Measurements from ENCODE around the gene NIPAL3.
"Not testable (repeated sequence)": the region's sequence is repeated elsewhere in the genome, so short reads cannot be mapped to it uniquely, and the experiment has no call there.

Gene NIPAL3

GRCh38 chr1:24491577-24492360, 76.2 kb downstream of the NIPAL3 start:
- no peak overlapping the region for H3K9ac ChIP-seq (ENCODE audit: low read length)
- no peak overlapping the region for H3K27ac ChIP-seq (ENCODE audit: low read depth, low read length)

GRCh38 chr1:24492935-24493334, 77.3 kb downstream of the NIPAL3 start:
- H3K36me3 ChIP-seq (ENCODE audit: control insufficient read depth, insufficient read depth, low read length); H3K27me3 ChIP-seq (ENCODE audit: control insufficient read depth, insufficient read depth, low read length); H3K4me1 ChIP-seq (ENCODE audit: control insufficient read depth, insufficient read depth, low read length); H3K9ac ChIP-seq (ENCODE audit: low read length); H3K4me3 ChIP-seq (ENCODE audit: low read depth, low read length); H3K27ac ChIP-seq (ENCODE audit: low read depth, low read length): not testable (repeated sequence)
- peaks cover 22% of the 10 kb centered on the region for H3K9me3 ChIP-seq (ENCODE audit: control insufficient read depth, insufficient read depth, low read depth, low read length)

More at GRCh38 chr1:24491577-24492360, 76.2 kb downstream of the NIPAL3 start:
- Histone ChIP-seq H3K27me3 (ENCODE audit: control insufficient read depth, insufficient read depth, low read length) (no peaks in the 10 kb centered on the region), H3K36me3 (ENCODE audit: control insufficient read depth, insufficient read depth, low read length) (no peaks in the 10 kb centered on the region), H3K4me1 (ENCODE audit: control insufficient read depth, insufficient read depth, low read length) (no peaks in the 10 kb centered on the region), H3K4me3 (ENCODE audit: low read depth, low read length) (no peak overlapping the region), H3K9me3 (ENCODE audit: control insufficient read depth, insufficient read depth, low read depth, low read length) (peaks cover 22% of the 10 kb centered on the region)

GRCh38 chr1:24493785-24494184, 78.2 kb downstream of the NIPAL3 start:
- no peak overlapping the region for H3K27ac ChIP-seq (ENCODE audit: low read depth, low read length)
- no peaks in the 10 kb centered on the region for H3K36me3 ChIP-seq (ENCODE audit: control insufficient read depth, insufficient read depth, low read length)
- H3K27me3 ChIP-seq (ENCODE audit: control insufficient read depth, insufficient read depth, low read length): no peaks in the 10 kb centered on the region
- H3K9ac ChIP-seq (ENCODE audit: low read length): no peak overlapping the region
- H3K9me3 ChIP-seq (ENCODE audit: control insufficient read depth, insufficient read depth, low read depth, low read length): peaks cover 18% of the 10 kb centered on the region
- H3K4me1 ChIP-seq (ENCODE audit: control insufficient read depth, insufficient read depth, low read length): no peaks in the 10 kb centered on the region
- H3K4me3 ChIP-seq (ENCODE audit: low read depth, low read length): no peak overlapping the region

- Histone ChIP-seq H3K27ac (ENCODE audit: low read depth, low read length) (no peak overlapping the region), H3K4me3 (ENCODE audit: low read depth, low read length) (no peak overlapping the region), H3K36me3 (ENCODE audit: control insufficient read depth, insufficient read depth, low read length) (no peaks in the 10 kb centered on the region), H3K9ac (ENCODE audit: low read length) (no peak overlapping the region), H3K4me1 (ENCODE audit: control insufficient read depth, insufficient read depth, low read length) (peaks cover 5% of the 10 kb centered on the region; the same call in 1 of the 2 replicates), H3K27me3 (ENCODE audit: control insufficient read depth, insufficient read depth, low read length) (no peaks in the 10 kb centered on the region), H3K9me3 (ENCODE audit: control insufficient read depth, insufficient read depth, low read depth, low read length) (no peaks in the 10 kb centered on the region)
Observed at GRCh38 chr1:24498589-24498988, 83.0 kb downstream of the NIPAL3 start.

- H3K9ac ChIP-seq (ENCODE audit: low read length): no peak overlapping the region
- H3K4me1 ChIP-seq (ENCODE audit: control insufficient read depth, insufficient read depth, low read length): peaks cover 18% of the 10 kb centered on the region; the same call in 1 of the 2 replicates
- H3K4me3 ChIP-seq (ENCODE audit: low read depth, low read length): no peak overlapping the region
- H3K27ac ChIP-seq (ENCODE audit: low read depth, low read length): no peak overlapping the region
- H3K36me3 ChIP-seq (ENCODE audit: control insufficient read depth, insufficient read depth, low read length): no peaks in the 10 kb centered on the region
- no peaks in the 10 kb centered on the region for H3K9me3 ChIP-seq (ENCODE audit: control insufficient read depth, insufficient read depth, low read depth, low read length)
- no peaks in the 10 kb centered on the region for H3K27me3 ChIP-seq (ENCODE audit: control insufficient read depth, insufficient read depth, low read length)
Observed at GRCh38 chr1:24500448-24501048, 84.9 kb downstream of the NIPAL3 start.

GRCh38 chr1:24501371-24502064, 85.9 kb downstream of the NIPAL3 start:
- no peak overlapping the region for H3K27ac ChIP-seq (ENCODE audit: low read depth, low read length)
- peak overlapping the region; percentile 80 for H3K4me3 ChIP-seq (ENCODE audit: low read depth, low read length)
- no peaks in the 10 kb centered on the region for H3K36me3 ChIP-seq (ENCODE audit: control insufficient read depth, insufficient read depth, low read length)
- peak overlapping the region; percentile 21 for H3K9ac ChIP-seq (ENCODE audit: low read length)
- peaks cover 18% of the 10 kb centered on the region; the same call in 1 of the 2 replicates for H3K4me1 ChIP-seq (ENCODE audit: control insufficient read depth, insufficient read depth, low read length)
- H3K9me3 ChIP-seq (ENCODE audit: control insufficient read depth, insufficient read depth, low read depth, low read length): no peaks in the 10 kb centered on the region
- H3K27me3 ChIP-seq (ENCODE audit: control insufficient read depth, insufficient read depth, low read length): no peaks in the 10 kb centered on the region

- Histone ChIP-seq H3K9me3 (ENCODE audit: control insufficient read depth, insufficient read depth, low read depth, low read length) (no peaks in the 10 kb centered on the region), H3K27me3 (ENCODE audit: control insufficient read depth, insufficient read depth, low read length) (no peaks in the 10 kb centered on the region), H3K36me3 (ENCODE audit: control insufficient read depth, insufficient read depth, low read length) (no peaks in the 10 kb centered on the region), H3K4me1 (ENCODE audit: control insufficient read depth, insufficient read depth, low read length) (peaks cover 23% of the 10 kb centered on the region), H3K27ac (ENCODE audit: low read depth, low read length) (no peak overlapping the region; the same call in 1 of the 2 replicates), H3K4me3 (ENCODE audit: low read depth, low read length) (peak overlapping the region; percentile 80), H3K9ac (ENCODE audit: low read length) (peak overlapping the region; percentile 65)
Observed at GRCh38 chr1:24502065-24502708, 86.6 kb downstream of the NIPAL3 start.

- no peaks in the 10 kb centered on the region for H3K27me3 ChIP-seq (ENCODE audit: control insufficient read depth, insufficient read depth, low read length)
- H3K36me3 ChIP-seq (ENCODE audit: control insufficient read depth, insufficient read depth, low read length): no peaks in the 10 kb centered on the region
- peak within 1 kb of the TSS; percentile 80 for H3K4me3 ChIP-seq (ENCODE audit: low read depth, low read length)
- H3K9me3 ChIP-seq (ENCODE audit: control insufficient read depth, insufficient read depth, low read depth, low read length): no peaks in the 10 kb centered on the region
- peaks cover 26% of the 10 kb centered on the region for H3K4me1 ChIP-seq (ENCODE audit: control insufficient read depth, insufficient read depth, low read length)
- peak within 1 kb of the TSS; percentile 72 for H3K9ac ChIP-seq (ENCODE audit: low read length)
- no peak within 1 kb of the TSS; the same call in 1 of the 2 replicates for H3K27ac ChIP-seq (ENCODE audit: low read depth, low read length)
Observed at GRCh38 chr1:24502709-24503058, 87.1 kb downstream of the NIPAL3 start, which contains the start of gene RCAN3. TSS of gene RCAN3 (plus strand) at chr1:24502836. CDS start at chr1:24514373, 11,537 bp downstream.

GRCh38 chr1:24503059-24503751, 87.6 kb downstream of the NIPAL3 start:
- H3K9ac ChIP-seq (ENCODE audit: low read length): peak overlapping the region; percentile 72
- no peak overlapping the region for H3K27ac ChIP-seq (ENCODE audit: low read depth, low read length)
- H3K4me3 ChIP-seq (ENCODE audit: low read depth, low read length): peak overlapping the region; percentile 80
- no peaks in the 10 kb centered on the region for H3K9me3 ChIP-seq (ENCODE audit: control insufficient read depth, insufficient read depth, low read depth, low read length)
- no peaks in the 10 kb centered on the region for H3K36me3 ChIP-seq (ENCODE audit: control insufficient read depth, insufficient read depth, low read length)
- peaks cover 28% of the 10 kb centered on the region for H3K4me1 ChIP-seq (ENCODE audit: control insufficient read depth, insufficient read depth, low read length)
- no peaks in the 10 kb centered on the region for H3K27me3 ChIP-seq (ENCODE audit: control insufficient read depth, insufficient read depth, low read length)

GRCh38 chr1:24503870-24504523, 88.4 kb downstream of the NIPAL3 start:
- Histone ChIP-seq H3K4me3 (ENCODE audit: low read depth, low read length) (peak overlapping the region; percentile 80), H3K27me3 (ENCODE audit: control insufficient read depth, insufficient read depth, low read length) (no peaks in the 10 kb centered on the region), H3K36me3 (ENCODE audit: control insufficient read depth, insufficient read depth, low read length) (no peaks in the 10 kb centered on the region), H3K27ac (ENCODE audit: low read depth, low read length) (no peak overlapping the region), H3K9me3 (ENCODE audit: control insufficient read depth, insufficient read depth, low read depth, low read length) (no peaks in the 10 kb centered on the region), H3K9ac (ENCODE audit: low read length) (no peak overlapping the region), H3K4me1 (ENCODE audit: control insufficient read depth, insufficient read depth, low read length) (peaks cover 30% of the 10 kb centered on the region)

Measured in HUES6 (cell line).